NCI-H1092 treated with DMSO at 0.1 percent for 48 hours (cell line): ENCODE results near the gene DENND5A.

Experiments
- DNase-seq: peaks from one replicate; lab custom pipeline; 2025; lab: John Stamatoyannopoulos, UW

DENND5A gene

DNA sequence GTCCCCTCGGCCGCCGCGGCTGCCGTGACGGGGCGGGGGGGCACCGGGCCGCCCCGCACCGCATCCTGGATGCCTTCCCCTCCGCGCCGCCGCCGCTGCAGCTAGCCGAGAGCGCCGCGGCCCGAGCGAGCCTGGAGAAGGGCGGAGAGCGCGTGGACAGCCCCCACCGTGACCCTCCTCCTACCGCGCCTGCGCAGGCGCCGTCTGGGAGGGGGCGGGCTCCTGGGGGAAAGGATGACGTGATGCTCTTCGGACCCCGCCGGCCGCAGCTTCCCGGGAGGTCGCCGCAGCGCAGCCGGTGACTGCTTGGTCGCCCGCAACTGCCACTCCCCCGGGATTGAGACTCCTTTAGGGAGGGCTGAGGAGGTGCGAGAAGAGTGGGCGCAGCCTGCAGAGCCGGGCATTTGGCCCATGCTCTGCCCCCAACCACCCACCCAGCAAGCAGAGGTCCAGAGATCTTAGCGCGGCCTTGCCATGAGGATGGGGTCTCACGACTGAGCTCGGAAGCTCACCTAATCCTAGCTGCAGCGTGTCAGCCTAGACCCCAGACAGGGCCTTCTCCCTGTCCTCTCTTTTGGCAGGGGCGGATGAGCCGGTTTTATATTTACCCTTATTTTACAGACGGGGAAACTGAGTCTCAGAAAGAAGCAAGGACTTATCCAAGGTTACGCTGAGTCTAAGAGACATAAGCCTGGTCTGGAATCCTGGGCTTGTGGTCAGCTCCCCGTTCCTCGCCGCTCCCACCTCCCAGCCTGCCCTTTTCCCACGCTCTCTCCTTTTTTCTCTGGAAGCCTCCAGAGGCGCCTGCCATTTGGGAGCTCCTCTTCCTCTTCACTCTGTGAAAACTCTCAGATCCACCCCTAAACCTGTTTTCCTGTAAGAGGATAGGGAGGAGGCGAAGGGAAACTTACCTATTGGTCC, at the start of gene DENND5A:
TSS of gene DENND5A (minus strand) at position 140 of the 921 bp plus-strand sequence. CDS start 281 bp downstream, outside the sequence.
- peak; percentile 88 for DNase-seq

- peak; percentile 98 for DNase-seq
Measured at GRCh38 chr11:9314291-9315077, 49.3 kb upstream of the DENND5A start, which contains the start of gene TMEM41B. TMEM41B (minus strand) TSS chr11:9314593; CDS start chr11:9314441, 152 bp downstream.

- DNase-seq, result peak; percentile 15
Measured at GRCh38 chr11:9313648-9314290, 48.6 kb upstream of the DENND5A start.

- no peak for DNase-seq
Measured at GRCh38 chr11:9310485-9311090, 45.4 kb upstream of the DENND5A start.

GRCh38 chr11:9304178-9304577, 39.0 kb upstream of the DENND5A start:
- no peak for DNase-seq

GRCh38 chr11:9302448-9302847, 37.3 kb upstream of the DENND5A start:
- DNase-seq, result no peak

- DNase-seq, result no peak
Measured at GRCh38 chr11:9301720-9302119, 36.6 kb upstream of the DENND5A start.

DNA sequence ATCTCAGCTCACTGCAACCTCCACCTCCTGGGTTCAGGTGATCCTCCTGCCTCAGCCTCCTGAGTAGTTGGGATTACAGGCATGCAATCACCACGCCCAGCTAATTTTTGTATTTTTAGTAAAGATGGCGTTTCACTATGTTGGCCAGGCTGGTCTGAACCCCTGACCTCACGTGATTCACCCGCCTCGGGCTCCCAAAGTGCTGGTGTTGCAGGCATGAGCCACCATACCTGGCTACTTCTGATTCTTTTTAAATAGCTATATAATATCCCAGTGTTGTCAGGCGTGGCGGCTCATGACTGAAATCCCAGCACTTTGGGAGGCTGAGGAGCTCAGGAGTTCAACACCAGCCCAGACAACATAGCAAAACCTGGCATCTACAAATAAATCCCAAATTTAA, 28.5 kb upstream of the DENND5A start:
- DNase-seq, result no peak

- no peak for DNase-seq
Measured at GRCh38 chr11:9285850-9286587, 20.9 kb upstream of the DENND5A start.

GRCh38 chr11:9280655-9281301, 15.6 kb upstream of the DENND5A start:
- DNase-seq, result peak; percentile 27

- no peak for DNase-seq
Measured at GRCh38 chr11:9277176-9277575, 12.0 kb upstream of the DENND5A start.

GRCh38 chr11:9276571-9276970, 11.4 kb upstream of the DENND5A start:
- no peak for DNase-seq

DNA sequence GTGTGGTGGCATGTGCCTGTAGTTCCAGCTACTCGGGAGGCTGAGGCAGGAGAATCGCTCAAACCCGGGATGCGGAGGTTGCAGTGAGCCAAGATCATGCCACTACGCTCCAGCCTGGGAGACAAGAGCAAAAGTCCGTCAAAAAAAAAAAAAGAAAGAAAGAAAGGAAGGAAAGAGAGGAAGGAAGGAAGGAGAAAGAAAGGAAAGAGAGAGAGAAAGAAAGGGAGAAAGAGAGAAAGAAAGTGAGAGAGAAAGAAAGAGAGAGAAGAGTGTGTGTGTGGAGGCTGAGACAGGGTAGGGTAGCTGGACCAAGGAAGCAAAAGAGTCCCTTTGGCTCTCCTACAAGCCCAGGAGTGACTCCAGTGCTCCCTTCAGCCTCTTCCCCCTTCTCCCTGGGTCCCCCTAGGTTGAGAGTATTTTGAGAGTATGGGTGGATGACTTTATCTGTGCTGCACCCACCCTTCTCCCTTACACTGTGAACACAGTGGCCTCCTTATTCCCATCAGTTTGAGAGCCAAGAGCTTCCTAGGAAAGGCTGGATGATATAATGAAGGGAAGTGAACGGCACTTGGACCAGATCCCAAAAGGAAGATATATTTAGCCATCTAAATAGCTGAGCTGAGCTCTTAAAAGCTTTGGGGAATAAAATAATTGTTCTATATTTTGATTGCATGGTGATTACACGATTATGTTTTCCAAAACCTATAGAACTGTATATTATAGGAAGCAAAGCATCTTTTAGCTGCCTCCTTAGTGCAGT, 9.5 kb upstream of the DENND5A start:
- DNase-seq, result no peak

- no peak for DNase-seq
Measured at GRCh38 chr11:9273376-9274336, 8.5 kb upstream of the DENND5A start.

- no peak for DNase-seq
Measured at GRCh38 chr11:9269492-9270013, 4.4 kb upstream of the DENND5A start.

DNA sequence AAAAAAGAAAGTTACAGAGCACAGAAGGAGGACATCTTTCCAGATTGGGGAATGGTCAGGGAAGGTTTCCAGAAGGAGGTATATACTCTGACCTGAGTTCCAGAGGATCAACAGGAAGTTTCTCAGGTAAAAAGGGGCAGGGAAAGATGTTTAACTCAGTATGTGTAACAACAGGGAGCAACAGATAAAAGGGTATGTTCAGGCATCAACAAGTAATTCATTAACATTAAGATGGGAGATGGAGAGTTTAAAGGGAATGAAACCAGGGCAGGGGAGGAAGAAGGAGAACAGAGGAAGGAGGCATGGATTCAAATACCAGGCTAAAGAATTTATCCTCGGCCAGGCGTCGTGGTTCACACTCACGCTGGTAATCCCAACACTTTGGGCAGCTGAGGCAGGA, 2.5 kb upstream of the DENND5A start:
- DNase-seq, result no peak

- DNase-seq, result no peak
Measured at GRCh38 chr11:9266926-9267325, 1.8 kb upstream of the DENND5A start.

DNA sequence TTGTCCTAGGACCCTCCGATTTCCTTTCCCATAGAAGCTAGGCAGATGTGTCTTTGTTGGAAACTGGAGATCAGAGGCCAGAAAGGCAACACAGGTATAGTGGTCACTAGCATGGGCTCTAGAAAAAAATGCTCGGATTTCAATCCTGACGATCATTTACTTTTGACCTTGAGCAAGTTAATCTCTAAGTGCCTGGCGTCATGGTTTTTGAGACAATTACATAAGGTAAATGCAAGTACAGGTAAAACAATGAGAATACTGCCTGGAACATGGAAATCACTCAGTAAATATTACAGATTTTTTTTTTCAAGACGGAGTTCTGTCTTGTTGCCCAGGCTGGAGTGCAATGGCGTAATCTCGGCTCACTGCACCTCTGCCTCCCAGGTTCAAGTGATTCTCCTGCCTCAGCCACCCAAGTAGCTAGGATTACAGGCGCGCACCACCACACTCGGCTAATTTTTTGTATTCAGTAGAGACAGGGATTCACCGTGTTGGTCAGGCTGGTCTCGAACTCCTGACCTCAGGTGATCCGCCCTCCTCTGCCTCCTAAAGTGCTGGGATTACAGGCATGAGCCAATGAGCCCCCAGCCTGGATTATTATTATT, 1.1 kb upstream of the DENND5A start:
- no peak for DNase-seq
